GM19240 (cell line): ENCODE data around the gene ZNF526.
"Not testable (repeated sequence)": the region's sequence is repeated elsewhere in the genome, so short reads cannot be mapped to it uniquely, and the experiment has no call there.

ENCODE experiments used
- DNase-seq: peaks from one replicate; pipeline ENCODE4 v3.0.0; 2011; ENCODE audit warnings: low spot score; ENCODE audit not compliant: insufficient read length

The ZNF526 gene

DNA sequence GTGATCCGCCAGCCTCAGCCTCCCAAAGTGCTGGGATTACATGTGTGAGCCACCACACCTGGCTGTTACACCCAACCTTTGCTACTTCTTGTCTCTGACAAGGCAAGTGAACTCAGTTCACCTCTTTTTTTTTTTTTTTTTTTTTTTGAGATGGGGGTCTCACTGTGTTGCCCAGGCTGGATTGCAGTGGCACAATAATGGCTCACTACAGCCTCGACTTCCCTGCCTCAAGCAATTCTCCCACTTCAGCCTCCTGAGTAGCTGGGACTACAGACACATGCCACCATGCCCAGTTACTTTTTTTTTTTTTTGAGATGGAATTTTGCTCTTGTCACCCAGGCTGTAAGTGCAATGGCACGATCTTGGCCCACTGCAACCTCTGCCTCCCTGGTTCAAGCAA is 37.7 kb downstream of the ZNF526 start:
- not testable (repeated sequence) for DNase-seq

- no peak for DNase-seq
These were observed 41.7 kb downstream of the ZNF526 start for GRCh38 chr19:42261763-42262162.

- not testable (repeated sequence) for DNase-seq
These were observed 46.0 kb downstream of the ZNF526 start for GRCh38 chr19:42266105-42266504.

- not testable (repeated sequence) for DNase-seq
These were observed 47.0 kb downstream of the ZNF526 start for GRCh38 chr19:42266928-42267603.

DNA sequence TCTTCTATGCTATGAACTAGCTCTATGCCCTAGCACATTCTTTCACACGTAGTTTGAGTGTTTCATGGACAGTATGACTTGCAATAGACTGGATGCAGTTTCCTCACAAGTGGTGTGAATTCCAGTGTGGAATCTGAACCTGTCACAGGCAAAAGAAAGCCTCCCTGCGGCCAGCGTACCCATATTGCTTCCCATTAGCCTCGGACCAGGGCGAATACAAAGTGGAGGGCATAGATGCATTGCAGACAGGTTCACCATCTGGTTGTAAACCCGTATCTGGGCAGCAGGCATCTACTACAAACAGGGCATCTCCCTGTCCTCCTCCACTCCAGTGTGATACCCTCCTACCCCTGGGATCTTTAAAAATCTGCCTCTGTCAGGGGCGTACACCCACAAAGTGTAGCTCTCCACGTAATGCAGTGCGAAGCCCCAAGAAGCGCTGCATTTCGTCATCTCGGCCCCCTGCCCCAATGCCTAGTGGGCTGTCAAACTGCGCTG is 47.6 kb downstream of the ZNF526 start:
- DNase-seq, result no peak

DNA sequence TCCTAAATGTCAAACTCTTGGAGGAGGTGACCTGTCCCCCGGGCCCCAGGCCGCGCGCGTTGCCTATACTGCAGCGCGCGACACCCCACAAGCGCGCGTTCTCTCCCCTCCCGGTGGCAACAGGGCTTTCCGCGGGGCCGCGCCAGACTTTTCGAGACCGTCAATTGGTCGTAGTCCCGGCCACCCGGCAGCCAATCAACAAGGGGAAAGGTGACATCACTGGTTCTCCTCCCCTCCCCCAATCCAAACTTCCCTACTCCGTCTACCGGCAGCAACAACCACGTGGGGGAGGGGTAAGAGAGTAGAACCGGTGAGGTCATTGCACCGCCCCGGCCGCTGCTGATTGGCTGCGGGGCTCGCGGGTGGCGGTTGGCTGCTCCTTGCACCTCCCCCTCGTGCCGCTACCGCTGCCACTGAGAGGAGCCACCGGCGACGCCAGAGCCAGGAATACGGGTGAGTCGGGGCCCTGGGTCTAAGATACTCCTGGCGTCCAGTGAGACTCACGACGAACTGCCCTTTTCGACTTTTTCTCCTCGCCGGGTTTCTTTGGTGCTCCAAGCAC is 48.1 kb downstream of the ZNF526 start:
- peak; percentile 83 for DNase-seq

DNA sequence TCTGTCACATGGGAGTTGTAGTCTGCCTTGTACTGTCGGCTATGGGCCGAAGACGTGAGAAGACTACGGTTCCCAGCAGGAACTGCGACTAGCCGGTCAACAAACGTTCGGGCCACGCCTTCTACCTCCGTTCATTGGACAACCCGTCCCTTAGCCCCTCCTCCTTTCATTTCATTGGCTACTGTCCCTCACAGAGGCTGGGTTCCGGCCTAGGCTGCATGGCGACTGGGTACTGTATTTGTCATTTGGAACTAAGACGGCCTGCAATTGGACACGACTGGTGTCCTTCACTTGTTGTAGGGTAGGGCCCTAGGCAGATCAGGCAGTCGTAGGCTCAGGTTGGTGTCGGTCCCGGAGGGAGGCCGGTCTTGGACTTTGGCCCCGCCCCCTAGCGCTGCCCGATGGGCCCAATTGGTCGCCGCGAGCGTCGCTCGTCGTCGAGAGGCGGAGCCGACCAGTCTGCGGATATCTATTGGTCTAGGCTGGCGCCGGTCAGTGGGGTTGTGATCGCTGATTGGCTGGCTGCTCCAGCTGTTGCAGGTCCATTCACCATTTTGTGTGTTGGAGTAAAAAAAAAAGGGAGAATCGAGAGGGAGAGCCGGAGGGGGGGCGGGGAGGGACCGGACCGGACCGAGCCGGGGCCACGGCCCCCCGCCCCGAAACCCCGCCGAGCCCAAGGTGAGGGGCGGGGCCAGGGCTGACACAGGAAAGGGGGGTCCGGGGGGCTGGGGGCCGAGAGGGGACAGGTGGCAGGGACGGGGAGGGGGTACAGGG is 48.8 kb downstream of the ZNF526 start, which contains the start of gene CIC:
Gene CIC, plus strand, starts transcription at position 549 of the 774 bp plus-strand sequence. CDS start 2,532 bp downstream, outside the sequence.
- DNase-seq, result peak; percentile 99

- no peak for DNase-seq
These were observed 49.6 kb downstream of the ZNF526 start for GRCh38 chr19:42269478-42270345.

DNA sequence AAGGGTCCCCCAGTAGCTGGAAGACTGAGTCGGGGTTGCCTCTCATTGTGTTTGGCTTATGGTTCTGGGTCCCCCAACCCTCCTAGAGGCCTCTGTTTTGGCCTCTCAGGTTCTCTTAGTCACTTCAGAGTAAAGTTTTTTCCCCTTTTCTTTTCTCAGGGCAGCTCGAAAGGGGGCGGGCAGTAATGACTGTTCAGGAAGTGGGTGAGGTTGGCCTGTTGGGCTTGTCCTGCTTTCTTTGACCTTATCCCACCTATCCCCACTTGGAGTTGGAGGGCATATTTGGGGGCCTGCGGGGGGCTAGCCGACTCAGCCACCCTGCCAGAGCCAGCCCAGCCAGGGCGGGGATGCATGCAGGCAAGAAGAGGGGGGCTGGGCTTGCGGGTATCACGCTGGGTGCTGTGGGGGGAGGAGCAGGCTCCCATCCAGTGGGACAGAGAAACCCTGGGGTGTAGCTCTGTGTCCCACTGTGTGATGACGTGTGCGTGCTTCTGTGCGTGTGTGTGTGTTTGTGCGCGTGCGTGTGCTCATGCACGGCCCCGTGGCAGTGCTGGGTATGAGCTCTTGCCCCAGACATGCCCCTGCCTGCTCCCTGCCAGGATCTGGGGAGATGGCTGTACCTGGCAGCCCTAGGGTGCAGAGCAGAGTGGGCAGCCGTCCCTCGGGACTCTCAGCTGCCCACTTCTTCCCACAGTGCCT is 50.4 kb downstream of the ZNF526 start:
- peak; percentile 58 for DNase-seq

DNA sequence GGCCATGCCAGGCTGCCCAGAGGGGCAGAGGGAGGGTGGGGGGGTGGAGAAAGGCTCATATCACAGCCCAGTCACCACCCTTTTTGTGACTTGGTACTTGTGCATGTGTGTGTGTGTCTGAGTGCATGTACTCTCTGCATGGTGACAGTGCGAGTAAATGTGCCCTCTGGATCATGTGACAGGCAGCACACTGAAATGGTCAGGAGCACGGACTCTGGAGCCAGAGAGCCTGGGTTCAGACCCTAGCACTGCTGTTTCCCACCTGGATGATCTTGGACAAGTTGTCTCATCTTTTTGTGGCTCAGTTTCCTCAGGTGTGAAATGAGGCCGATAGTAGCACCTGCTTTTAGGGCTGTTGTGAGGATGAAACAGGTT is 50.9 kb downstream of the ZNF526 start:
- no peak for DNase-seq

- DNase-seq, result no peak
These were observed 51.9 kb downstream of the ZNF526 start for GRCh38 chr19:42271861-42272534.

GRCh38 chr19:42272535-42272897 is 52.4 kb downstream of the ZNF526 start:
- no peak for DNase-seq

- no peak for DNase-seq
These were observed 52.9 kb downstream of the ZNF526 start for GRCh38 chr19:42272989-42273406.

DNA sequence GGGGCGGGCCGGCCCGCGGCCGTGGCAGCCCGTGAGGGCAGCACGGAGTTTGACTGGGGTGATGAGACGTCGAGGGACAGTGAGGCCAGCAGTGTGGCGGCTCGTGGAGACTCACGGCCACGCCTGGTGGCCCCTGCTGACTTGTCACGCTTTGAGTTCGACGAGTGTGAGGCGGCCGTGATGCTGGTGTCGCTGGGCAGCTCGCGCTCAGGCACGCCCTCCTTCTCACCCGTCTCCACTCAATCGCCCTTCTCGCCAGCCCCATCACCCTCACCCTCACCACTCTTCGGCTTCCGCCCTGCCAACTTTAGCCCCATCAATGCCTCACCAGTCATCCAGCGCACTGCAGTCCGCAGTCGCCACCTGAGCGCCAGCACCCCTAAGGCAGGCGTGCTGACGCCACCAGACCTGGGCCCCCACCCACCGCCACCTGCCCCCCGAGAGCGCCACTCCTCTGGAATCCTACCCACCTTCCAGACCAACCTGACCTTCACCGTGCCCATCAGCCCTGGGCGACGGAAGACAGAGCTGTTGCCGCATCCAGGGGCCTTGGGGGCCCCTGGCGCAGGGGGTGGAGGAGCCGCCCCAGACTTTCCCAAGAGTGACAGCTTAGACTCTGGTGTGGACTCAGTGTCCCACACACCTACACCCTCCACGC is 53.4 kb downstream of the ZNF526 start:
- no peak for DNase-seq

DNA sequence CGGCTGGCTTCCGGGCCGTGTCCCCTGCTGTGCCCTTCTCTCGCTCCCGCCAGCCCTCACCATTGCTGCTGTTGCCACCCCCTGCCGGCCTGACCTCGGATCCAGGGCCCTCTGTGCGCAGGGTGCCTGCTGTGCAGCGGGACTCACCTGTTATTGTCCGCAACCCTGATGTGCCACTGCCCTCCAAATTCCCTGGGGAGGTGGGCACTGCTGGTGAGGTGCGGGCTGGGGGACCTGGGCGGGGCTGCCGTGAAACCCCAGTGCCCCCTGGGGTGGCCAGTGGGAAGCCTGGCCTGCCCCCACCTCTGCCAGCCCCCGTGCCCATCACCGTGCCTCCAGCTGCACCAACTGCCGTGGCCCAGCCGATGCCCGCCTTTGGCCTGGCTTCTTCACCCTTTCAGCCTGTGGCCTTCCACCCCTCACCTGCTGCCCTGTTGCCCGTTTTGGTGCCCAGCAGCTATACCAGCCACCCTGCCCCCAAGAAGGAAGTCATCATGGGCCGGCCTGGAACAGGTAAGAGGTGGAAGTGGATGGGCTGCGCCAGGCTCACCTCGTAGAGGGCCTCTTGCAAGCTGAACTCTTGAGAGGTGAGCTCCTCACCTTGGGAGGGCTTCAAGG is 54.1 kb downstream of the ZNF526 start:
- DNase-seq, result no peak

DNA sequence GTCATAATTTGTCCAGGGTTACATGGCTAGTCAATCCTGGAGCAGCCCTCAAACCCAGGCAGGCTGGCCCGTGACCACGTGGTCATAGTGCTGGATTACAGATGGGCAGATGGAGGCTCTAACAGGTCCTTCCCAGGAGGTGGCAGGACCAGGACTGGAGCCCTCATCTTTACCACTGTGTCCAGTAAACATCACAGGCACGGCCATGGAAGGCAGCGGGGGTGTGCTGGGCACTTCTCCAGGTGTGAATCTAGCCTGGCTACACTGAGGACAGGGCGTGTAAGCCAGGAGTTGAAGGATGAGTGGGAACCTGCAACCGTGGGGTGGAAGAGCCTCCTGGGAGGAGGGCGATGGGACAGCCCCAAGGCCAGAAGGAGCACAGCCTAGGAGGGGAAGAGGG is 55.0 kb downstream of the ZNF526 start:
- no peak for DNase-seq

- DNase-seq, result no peak
These were observed 55.4 kb downstream of the ZNF526 start for GRCh38 chr19:42275517-42275916.

DNA sequence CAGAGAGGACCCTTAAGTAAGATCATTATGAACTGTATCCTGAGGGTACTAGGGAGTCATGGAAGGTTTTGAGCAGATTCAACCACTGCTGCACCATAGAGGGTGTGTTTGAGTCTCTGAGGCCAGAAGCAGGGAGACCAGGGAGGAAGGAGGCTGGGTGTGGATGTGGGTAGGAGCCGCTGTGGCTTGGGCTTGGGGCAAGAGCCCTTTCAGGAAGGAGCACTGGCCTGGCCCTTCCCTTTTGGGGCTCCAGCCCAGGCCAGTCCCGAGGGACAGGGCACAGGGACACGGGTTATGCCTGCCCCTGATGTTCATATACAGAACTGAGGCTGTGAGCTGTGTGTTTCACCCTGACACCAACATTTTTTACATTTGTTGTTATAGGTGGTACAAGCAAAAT is 56.2 kb downstream of the ZNF526 start:
- DNase-seq, result no peak

GRCh38 chr19:42276821-42277220 is 56.7 kb downstream of the ZNF526 start:
- no peak for DNase-seq
